LNCaP clone FGC (cell line): ENCODE data around the gene YTHDF1.

Experiments
- DNase-seq: peaks from one replicate; pipeline ENCODE4 v3.0.0-alpha.2; 2011; ENCODE audit warnings: low read depth
- H3K4me3 ChIP-seq: 2 replicates; pipeline ENCODE4 v1.5.1; 2011; ENCODE audit warnings: mild to moderate bottlenecking, low read depth, low read length, control low read depth
- TF ChIP-seq, protein P1 (sequence below): IDR thresholded peaks from 2 replicates; pipeline ENCODE4 v1.5.1; 2012; ENCODE audit warnings: mild to moderate bottlenecking; ENCODE audit not compliant: control insufficient read depth, insufficient read depth; ENCODE audit errors: extremely low read depth

Gene YTHDF1

DNA sequence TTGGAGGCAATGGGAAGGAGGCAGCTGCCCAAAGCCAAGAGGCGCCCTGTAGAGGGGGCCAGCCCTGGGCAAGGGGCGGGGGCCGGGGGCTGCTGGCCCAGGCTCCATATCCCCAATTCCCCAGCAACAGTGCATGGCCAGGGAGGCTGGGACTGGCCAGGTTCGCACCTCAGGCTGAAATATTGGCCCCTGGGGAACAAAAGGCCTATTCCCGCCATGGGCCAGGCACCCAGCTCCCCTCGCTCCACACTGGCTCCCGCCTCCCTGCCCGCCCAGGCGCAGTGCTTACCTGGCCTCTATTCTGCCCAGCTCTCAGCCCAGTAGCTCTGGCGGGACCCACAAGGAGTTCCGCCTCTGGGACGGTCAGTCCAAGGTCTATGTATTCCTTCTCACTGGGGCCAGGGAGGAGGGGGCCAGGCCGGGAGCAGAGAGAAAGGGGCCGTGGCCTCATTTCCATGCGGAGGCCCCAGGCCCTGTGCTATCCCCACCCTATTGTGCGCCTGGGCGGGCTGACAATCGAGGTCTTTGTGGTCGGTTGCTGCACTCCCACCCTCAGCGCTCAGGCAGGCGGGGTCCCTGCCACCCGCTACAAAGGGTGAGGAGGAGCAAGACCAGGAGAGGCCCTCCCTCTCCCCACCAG is 42.3 kb downstream of the YTHDF1 start:
- H3K4me3 ChIP-seq = no peak overlapping the region
- TF ChIP-seq, protein P1, sequence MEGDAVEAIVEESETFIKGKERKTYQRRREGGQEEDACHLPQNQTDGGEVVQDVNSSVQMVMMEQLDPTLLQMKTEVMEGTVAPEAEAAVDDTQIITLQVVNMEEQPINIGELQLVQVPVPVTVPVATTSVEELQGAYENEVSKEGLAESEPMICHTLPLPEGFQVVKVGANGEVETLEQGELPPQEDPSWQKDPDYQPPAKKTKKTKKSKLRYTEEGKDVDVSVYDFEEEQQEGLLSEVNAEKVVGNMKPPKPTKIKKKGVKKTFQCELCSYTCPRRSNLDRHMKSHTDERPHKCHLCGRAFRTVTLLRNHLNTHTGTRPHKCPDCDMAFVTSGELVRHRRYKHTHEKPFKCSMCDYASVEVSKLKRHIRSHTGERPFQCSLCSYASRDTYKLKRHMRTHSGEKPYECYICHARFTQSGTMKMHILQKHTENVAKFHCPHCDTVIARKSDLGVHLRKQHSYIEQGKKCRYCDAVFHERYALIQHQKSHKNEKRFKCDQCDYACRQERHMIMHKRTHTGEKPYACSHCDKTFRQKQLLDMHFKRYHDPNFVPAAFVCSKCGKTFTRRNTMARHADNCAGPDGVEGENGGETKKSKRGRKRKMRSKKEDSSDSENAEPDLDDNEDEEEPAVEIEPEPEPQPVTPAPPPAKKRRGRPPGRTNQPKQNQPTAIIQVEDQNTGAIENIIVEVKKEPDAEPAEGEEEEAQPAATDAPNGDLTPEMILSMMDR = no peak
- no peak for DNase-seq

DNA sequence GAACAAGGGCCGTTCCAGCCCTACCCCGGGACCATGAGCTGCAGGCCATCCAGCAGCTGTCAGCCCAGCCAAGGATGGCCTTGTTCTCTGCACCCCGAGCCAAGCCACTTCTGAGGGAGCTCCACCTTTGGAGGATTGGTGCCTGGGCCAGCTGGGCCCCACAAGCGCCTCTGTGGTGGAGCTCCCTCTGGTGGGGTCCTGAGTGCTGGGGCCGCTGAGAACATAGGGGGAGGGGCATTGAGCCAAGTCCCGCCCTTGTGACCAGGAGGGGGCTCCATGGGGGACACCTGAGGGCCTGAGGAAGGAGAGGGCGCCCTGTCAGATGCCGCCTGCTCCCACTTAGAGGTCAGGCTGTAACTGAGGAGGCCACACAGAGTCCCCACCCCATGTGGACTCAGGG is 43.2 kb downstream of the YTHDF1 start:
- no peak overlapping the region for H3K4me3 ChIP-seq
- no peak for DNase-seq
- TF ChIP-seq, protein P1 = peak; percentile 13; the same call in 1 of the 2 replicates

DNA sequence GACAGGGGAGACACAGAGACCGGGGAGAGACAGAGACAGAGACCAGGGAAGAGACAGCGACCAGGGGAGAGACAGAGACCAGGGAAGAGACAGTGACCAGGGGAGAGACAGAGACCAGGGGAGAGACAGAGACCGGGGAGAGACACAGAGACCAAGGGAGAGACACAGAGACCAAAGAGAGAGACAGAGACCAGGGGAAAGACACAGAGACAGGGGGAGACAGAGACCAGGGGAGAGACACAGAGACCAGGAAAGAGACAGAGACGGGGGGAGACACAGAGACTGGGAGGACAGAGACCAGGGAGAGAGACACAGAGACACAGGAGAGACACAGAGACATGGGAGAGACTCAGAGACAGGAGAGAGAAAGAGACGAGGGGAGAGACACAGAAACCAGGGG is 43.9 kb downstream of the YTHDF1 start:
- no peak overlapping the region for H3K4me3 ChIP-seq
- TF ChIP-seq, protein P1 = no peak
- DNase-seq = no peak

DNA sequence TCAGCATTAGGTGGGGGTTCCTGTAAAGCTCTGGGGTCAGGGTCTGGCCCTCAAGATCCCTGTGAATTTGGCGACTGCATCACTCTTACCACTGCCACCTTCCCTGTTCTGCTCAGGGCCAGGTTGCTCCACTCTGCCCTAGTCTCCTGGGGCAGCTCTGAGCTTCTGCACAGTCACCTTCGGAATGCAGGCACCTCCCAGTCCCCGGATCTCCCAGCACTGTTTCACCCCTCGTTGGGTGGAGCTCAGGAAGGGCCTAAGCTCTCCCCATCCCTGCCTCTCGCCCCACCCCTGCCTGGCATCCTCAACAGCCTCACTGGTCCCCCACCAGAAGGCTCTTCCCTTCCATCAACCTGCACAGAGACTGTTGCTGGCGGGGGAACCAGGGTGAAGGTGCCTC is 46.2 kb downstream of the YTHDF1 start:
- TF ChIP-seq, protein P1 = no peak
- H3K4me3 ChIP-seq = no peak overlapping the region
- DNase-seq = no peak

DNA sequence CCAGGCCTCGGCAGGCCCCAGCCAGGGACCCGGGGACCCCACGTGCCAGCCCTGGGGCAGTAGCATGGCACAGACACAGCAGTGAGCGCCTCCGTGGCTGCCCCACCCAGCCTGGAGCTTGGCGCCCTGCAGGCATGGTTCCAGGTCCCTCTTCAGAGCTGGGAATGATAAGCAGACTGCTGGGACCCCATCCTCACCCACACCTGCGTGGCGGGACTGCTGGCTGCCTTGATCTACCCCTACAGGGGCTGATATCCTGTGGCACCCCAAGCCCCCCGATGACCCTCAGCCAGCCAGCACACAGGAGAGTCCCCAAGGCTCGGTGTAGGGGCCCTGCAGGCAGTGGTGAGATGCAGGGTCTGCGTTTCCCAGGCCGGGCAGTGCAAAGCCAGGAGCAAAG is 47.1 kb downstream of the YTHDF1 start:
- TF ChIP-seq, protein P1 = no peak
- no peak for DNase-seq
- H3K4me3 ChIP-seq = no peak overlapping the region

DNA sequence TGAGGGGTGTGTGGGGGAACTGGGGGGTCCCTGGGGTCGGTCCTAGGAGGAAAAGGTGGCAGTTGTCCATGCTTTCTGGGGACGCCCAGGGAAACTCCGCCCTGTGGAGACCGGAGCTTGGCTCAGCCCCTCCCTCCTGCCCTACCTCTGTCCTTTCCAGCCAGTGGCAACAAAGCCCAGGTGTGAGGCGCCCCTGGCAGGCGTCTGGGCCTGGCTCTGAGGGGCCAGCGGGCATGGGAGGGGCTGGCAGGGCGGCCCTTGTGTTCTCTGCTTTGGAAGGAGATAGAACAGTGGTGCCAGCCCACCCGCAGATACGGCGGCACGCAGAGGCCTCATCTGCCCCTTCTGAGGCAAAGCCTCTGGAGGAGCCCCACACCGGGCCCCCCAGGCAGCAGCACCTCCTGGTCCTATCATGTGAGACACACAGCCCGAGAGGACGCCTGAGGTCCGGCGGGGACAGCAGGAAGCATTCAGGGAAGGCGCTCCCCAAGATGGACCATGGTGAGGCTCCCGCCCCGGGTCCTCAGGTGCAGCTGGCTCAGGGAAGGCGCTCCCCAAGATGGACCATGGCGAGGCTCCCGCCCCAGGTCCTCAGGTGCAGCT is 47.9 kb downstream of the YTHDF1 start:
- TF ChIP-seq, protein P1 = no peak
- no peak for DNase-seq
- no peak overlapping the region for H3K4me3 ChIP-seq
